IMR-90 (cell line): ENCODE measurements around the gene PAIP1. TPM values are rescaled to one million over a fixed set of nuclear protein-coding genes. Genes with fewer than 3 reads are reported as not detected.

ENCODE experiments used
- ATAC-seq: fragments of 200-7000 bp; cut with Tn5 transposase; 2 replicates; pipeline ENCODE4 v1.9.1; 2020; ENCODE audit warnings: low read depth, mild to moderate bottlenecking, moderate library complexity
- BruUV-seq: library from RNA; stranded (reverse); fragments of 400-500 nt; replicated peaks from 2 replicates; lab custom pipeline; 2021; lab: Mats Ljungman, UMichigan
- CTCF ChIA-PET: fragments of 300-600 bp; formaldehyde crosslinking; extraction: SDS; loops from one replicate; lab custom pipeline; 2021; ENCODE audit warnings: antibody characterized with exemption; lab: Yijun Ruan, JAX
- POLR2A ChIA-PET: fragments of 300-600 bp; sonication (Branson Sonifier 250); formaldehyde crosslinking; loops from one replicate; lab custom pipeline; 2022; ENCODE audit warnings: antibody characterized with exemption; ENCODE audit not compliant: unreplicated experiment; lab: Charles Lee
- DNase-seq: peaks from one replicate; pipeline ENCODE4 v3.0.0; 2013
- H2AFZ ChIP-seq: replicated peaks from 2 replicates; pipeline ENCODE3; 2013; ENCODE audit warnings: low read length, mild to moderate bottlenecking; ENCODE audit not compliant: poor library complexity
- H2AK5ac ChIP-seq: 2 replicates; pipeline ENCODE4 v1.6.1; 2013; ENCODE audit warnings: low read depth, low read length, inconsistent platforms
- H2AK9ac ChIP-seq: replicated peaks from 2 replicates; pipeline ENCODE3; 2013; ENCODE audit warnings: mild to moderate bottlenecking, low read depth, low read length, moderate library complexity; ENCODE audit not compliant: poor library complexity
- H2BK120ac ChIP-seq: 2 replicates; pipeline ENCODE4 v1.6.1; 2013; ENCODE audit warnings: low read depth, low read length, inconsistent platforms
- H2BK15ac ChIP-seq: 3 replicates; pipeline ENCODE4 v1.6.1; 2013; ENCODE audit warnings: low read depth, low read length, inconsistent platforms
- H2BK20ac ChIP-seq: 2 replicates; pipeline ENCODE4 v1.6.1; 2013; ENCODE audit warnings: low read depth, mild to moderate bottlenecking, inconsistent platforms, low read length, moderate library complexity
- H2BK5ac ChIP-seq: 2 replicates; pipeline ENCODE4 v1.6.1; 2013; ENCODE audit warnings: mild to moderate bottlenecking, low read depth, low read length, inconsistent platforms; ENCODE audit not compliant: poor library complexity, severe bottlenecking
- H3K14ac ChIP-seq: replicated peaks from 2 replicates; pipeline ENCODE4 v1.6.1; 2013; ENCODE audit warnings: low read depth, low read length, inconsistent platforms
- H3K18ac ChIP-seq: 2 replicates; pipeline ENCODE4 v1.6.1; 2013; ENCODE audit warnings: low read depth, low read length, control low read depth
- H3K23ac ChIP-seq: 2 replicates; pipeline ENCODE4 v1.6.1; 2013; ENCODE audit warnings: low read depth, low read length, inconsistent platforms
- H3K27ac ChIP-seq: 2 replicates; pipeline ENCODE4 v1.5.1; 2013; ENCODE audit warnings: mild to moderate bottlenecking, control low read depth, low read length; ENCODE audit not compliant: insufficient read depth
- H3K27me3 ChIP-seq: 2 replicates; pipeline ENCODE4 v1.6.1; 2013; ENCODE audit warnings: low read length; ENCODE audit not compliant: control insufficient read depth, insufficient read depth
- H3K36me3 ChIP-seq: 2 replicates; pipeline ENCODE4 v1.6.1; 2013; ENCODE audit warnings: low read length, mixed read lengths; ENCODE audit not compliant: control insufficient read depth, insufficient read depth
- H3K4ac ChIP-seq: 2 replicates; pipeline ENCODE4 v1.6.1; 2013; ENCODE audit warnings: low read depth, low read length, inconsistent platforms
- H3K4me1 ChIP-seq: 2 replicates; pipeline ENCODE4 v1.6.1; 2013; ENCODE audit warnings: low read length, mixed read lengths; ENCODE audit not compliant: control insufficient read depth, insufficient read depth
- H3K4me2 ChIP-seq: 2 replicates; pipeline ENCODE4 v1.6.1; 2013; ENCODE audit warnings: low read depth, mild to moderate bottlenecking, control low read depth, low read length, moderate library complexity
- H3K4me3 ChIP-seq: 2 replicates; pipeline ENCODE4 v1.5.1; 2013; ENCODE audit warnings: low read depth, mild to moderate bottlenecking, control low read depth, low read length, moderate library complexity; ENCODE audit not compliant: insufficient read depth
- H3K56ac ChIP-seq: 2 replicates; pipeline ENCODE4 v1.6.1; 2013; ENCODE audit warnings: low read length, inconsistent platforms; ENCODE audit not compliant: insufficient read depth; ENCODE audit errors: extremely low read depth
- H3K79me1 ChIP-seq, 2 experiments: 2 replicates each; pipeline ENCODE4 v1.6.1; 2013; ENCODE audit warnings: low read length in 2 of 2, inconsistent platforms in 1 of 2, low read depth in 1 of 2
- H3K9ac ChIP-seq: 2 replicates; pipeline ENCODE4 v1.6.1; 2013; ENCODE audit warnings: low read depth, low read length, control low read depth
- H3K9me1 ChIP-seq: 2 replicates; pipeline ENCODE4 v1.6.1; 2013; ENCODE audit warnings: low read length, inconsistent platforms; ENCODE audit not compliant: insufficient read depth
- H3K9me3 ChIP-seq: 2 replicates; pipeline ENCODE4 v1.6.1; 2013; ENCODE audit warnings: low read length; ENCODE audit not compliant: control insufficient read depth, insufficient read depth
- H4K20me1 ChIP-seq: 2 replicates; pipeline ENCODE4 v1.6.1; 2013; ENCODE audit warnings: low read length, inconsistent platforms; ENCODE audit not compliant: insufficient read depth
- H4K5ac ChIP-seq: 2 replicates; pipeline ENCODE4 v1.6.1; 2013; ENCODE audit warnings: mild to moderate bottlenecking, low read depth, low read length, control low read depth
- H4K8ac ChIP-seq, 2 experiments: 2 replicates each; pipeline ENCODE4 v1.6.1; 2013; ENCODE audit warnings: low read depth in 2 of 2, low read length in 2 of 2, control low read depth in 1 of 2, inconsistent platforms in 1 of 2
- H4K91ac ChIP-seq: 2 replicates; pipeline ENCODE4 v1.6.1; 2013; ENCODE audit warnings: low read depth, low read length, inconsistent platforms; ENCODE audit not compliant: insufficient read depth
- BHLHE40 ChIP-seq: fragments of 150-350 bp; IDR thresholded peaks from 2 replicates; pipeline ENCODE4 v1.6.1; 2016; ENCODE audit warnings: mild to moderate bottlenecking, low read depth, low read length
- CEBPB ChIP-seq: IDR thresholded peaks from 2 replicates; pipeline ENCODE4 v1.6.1; 2012; ENCODE audit warnings: low read depth, low read length, improper control_type of control experiment
- FOS ChIP-seq: fragments of 150-350 bp; IDR thresholded peaks from 2 replicates; pipeline ENCODE4 v1.6.1; 2016; ENCODE audit warnings: low read depth, low read length
- MAFK ChIP-seq: IDR thresholded peaks from 2 replicates; pipeline ENCODE4 v1.6.1; 2012; ENCODE audit warnings: low read depth, low read length, improper control_type of control experiment
- MXI1 ChIP-seq: IDR thresholded peaks from 2 replicates; pipeline ENCODE4 v1.6.1; 2012; ENCODE audit warnings: low read depth, mild to moderate bottlenecking, low read length, moderate library complexity, borderline replicate concordance
- RAD21 ChIP-seq: IDR thresholded peaks from 2 replicates; pipeline ENCODE4 v1.6.1; 2012; ENCODE audit warnings: low read length, improper control_type of control experiment
- SMC3 ChIP-seq: fragments of 150-350 bp; IDR thresholded peaks from 2 replicates; pipeline ENCODE4 v1.6.1; 2016; ENCODE audit warnings: low read depth, mild to moderate bottlenecking, antibody characterized with exemption, low read length, moderate library complexity
- WGBS, 2 experiments: methylation state at CpG; one replicate each; pipeline versions ENCODE4 v1.1.5 to v1.1.7; 2013; ENCODE audit warnings: missing lambda C conversion rate in 2 of 2; ENCODE audit not compliant: insufficient read length in 1 of 2; ENCODE audit errors: extremely low coverage in 2 of 2; 5-methylcytosine and 5-hydroxymethylcytosine counted together
- dilution Hi-C: fragments of 300-500 bp; cut with HindIII; formaldehyde crosslinking; loops from one replicate; pipeline ENCODE4 v1.14.3; 2018; ENCODE audit warnings: low sequenced_read_pairs; ENCODE audit not compliant: unreplicated experiment
- in situ Hi-C: fragments of 300-500 bp; cut with MboI; formaldehyde crosslinking; loops from 3 replicates; pipeline ENCODE4 v1.14.3; 2019; ENCODE audit warnings: low sequenced_read_pairs, inconsistent platforms, mixed read lengths
- intact Hi-C: fragments of 100-400 bp; cut with micrococcal nuclease; formaldehyde crosslinking; loops from 2 replicates; pipeline ENCODE4 v1.10.0; 2022
- polyA plus RNA-seq, 3 experiments: library from polyadenylated mRNA; depleted of rRNA; stranded (reverse); fragments of >200 nt; gene quantifications; 2 replicates each; pipeline ENCODE4 v1.2.3, GENCODE V29; 2012; ENCODE audit warnings: low replicate concordance in 1 of 3
- total RNA-seq: library from RNA; depleted of rRNA; stranded (reverse); fragments of >200 nt; gene quantifications from 2 replicates; pipeline ENCODE4 v1.2.3, GENCODE V29; 2012
- TF ChIP-seq, protein P1 (sequence below): fragments of 150-350 bp; IDR thresholded peaks from 2 replicates; pipeline ENCODE4 v1.6.1; 2017; ENCODE audit warnings: mild to moderate bottlenecking, antibody characterized with exemption, low read length, low read depth

The PAIP1 gene
- total and polyA plus RNA-seq, 2 of the 4 experiments (the other 2 are of a cell fraction) = 59.1 to 123 TPM

DNA sequence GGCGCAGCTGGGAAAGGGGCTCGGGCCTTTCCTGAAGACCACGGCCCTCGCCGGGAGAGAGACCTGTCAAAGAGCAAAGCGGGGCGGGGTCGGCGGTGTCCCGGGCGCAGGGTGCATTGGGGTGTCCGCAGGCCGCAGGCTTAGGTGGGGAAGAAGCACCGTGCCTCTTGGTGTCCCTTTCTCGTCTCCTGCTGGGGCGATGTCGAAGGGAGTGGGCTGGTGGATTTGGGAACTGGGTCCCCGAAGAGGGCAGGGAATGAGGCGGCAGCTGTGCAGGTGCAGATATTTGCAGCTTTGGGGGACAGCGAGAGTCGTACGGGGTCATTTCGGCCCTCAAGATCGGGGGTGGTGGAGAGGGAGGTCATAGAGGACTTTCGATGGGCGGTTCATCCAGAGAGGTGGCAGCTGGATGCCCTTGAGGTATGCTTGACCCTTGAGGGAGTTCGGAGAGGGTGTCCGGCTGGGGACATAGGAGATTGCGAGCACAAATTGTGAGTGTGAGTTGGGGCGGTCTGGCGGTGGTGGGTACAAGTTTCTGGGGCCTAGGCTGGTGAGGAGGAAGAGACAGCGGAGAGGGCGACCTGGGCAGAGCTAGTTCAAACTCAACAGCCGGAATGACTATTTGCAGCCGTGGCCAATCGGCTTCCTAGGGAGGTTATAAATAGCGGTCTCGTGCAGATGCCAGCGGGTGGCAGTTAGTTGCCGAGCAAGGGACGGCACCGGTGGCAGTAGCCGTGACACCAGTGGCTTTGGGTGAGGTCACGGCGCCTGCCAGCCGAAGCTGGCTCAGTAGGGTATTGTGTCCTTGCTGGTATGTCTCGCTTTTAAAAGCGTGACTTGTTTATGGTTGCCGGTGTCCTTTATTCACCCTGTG is 46.7 kb upstream of the PAIP1 start:
- H3K18ac ChIP-seq = peak overlapping the region; percentile 4; the same call in 1 of the 2 replicates
- H4K8ac ChIP-seq = peak overlapping the region; percentile 92 to 99
- H2AK5ac ChIP-seq = peak overlapping the region; percentile 48
- ATAC-seq = peak; percentile 58
- peak overlapping the region; percentile 91 for H3K23ac ChIP-seq
- H3K9ac ChIP-seq = peak overlapping the region; percentile 88
- H2BK5ac ChIP-seq = peak overlapping the region; percentile 42
- H3K9me3 ChIP-seq = no peaks in the 10 kb centered on the region
- peaks cover 2% of the 10 kb centered on the region; the same call in 1 of the 2 replicates for H3K9me1 ChIP-seq
- CTCF ChIA-PET = no interaction called here
- peak overlapping the region; percentile 74 for H3K14ac ChIP-seq
- H2AK9ac ChIP-seq = peak overlapping the region; percentile 92
- no peak overlapping the region for H2BK20ac ChIP-seq
- no peaks in the 10 kb centered on the region for H3K36me3 ChIP-seq
- peaks cover 2% of the 10 kb centered on the region for H3K4me1 ChIP-seq
- peak overlapping the region; percentile 67 for H3K56ac ChIP-seq
- peak; percentile 33 for DNase-seq
- WGBS, 2 experiments = 2% methylated on average over 24 of the region's 49 CpGs; no CpG with 5 or more reads in 1 of the 2 experiments
- H4K91ac ChIP-seq = peak overlapping the region; percentile 73
- H3K27me3 ChIP-seq = no peaks in the 10 kb centered on the region
- no TSS peak for BruUV-seq
- no peaks in the 10 kb centered on the region for H4K20me1 ChIP-seq
- in situ Hi-C loops (no loop called here), intact Hi-C loops (loop anchor here (1.0 kb wide), 1 partner anchor 203 kb away; no protein-coding TSS in a partner anchor), dilution Hi-C loops (no loop called here)
- H3K4me3 ChIP-seq = peak overlapping the region; percentile 73
- peak overlapping the region; percentile 16; the same call in 1 of the 3 replicates for H2BK15ac ChIP-seq
- H3K4me2 ChIP-seq = peak overlapping the region; percentile 94
- POLR2A ChIA-PET = no interaction called here
- peak overlapping the region; percentile 43 for H2BK120ac ChIP-seq
- TF ChIP-seq RAD21 = no peak
- TF ChIP-seq MAFK = no peak
- TF ChIP-seq, protein P1, sequence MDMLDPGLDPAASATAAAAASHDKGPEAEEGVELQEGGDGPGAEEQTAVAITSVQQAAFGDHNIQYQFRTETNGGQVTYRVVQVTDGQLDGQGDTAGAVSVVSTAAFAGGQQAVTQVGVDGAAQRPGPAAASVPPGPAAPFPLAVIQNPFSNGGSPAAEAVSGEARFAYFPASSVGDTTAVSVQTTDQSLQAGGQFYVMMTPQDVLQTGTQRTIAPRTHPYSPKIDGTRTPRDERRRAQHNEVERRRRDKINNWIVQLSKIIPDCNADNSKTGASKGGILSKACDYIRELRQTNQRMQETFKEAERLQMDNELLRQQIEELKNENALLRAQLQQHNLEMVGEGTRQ = no peak
- no peak for TF ChIP-seq CEBPB
- TF ChIP-seq FOS = no peak
- no peak for TF ChIP-seq MXI1
- TF ChIP-seq BHLHE40 = peak; percentile 90
- TF ChIP-seq SMC3 = no peak
- peak overlapping the region; percentile 84 for H3K4ac ChIP-seq
- peak overlapping the region; percentile 87 for H3K27ac ChIP-seq
- peak overlapping the region; percentile 72 for H4K5ac ChIP-seq
- H3K79me1 ChIP-seq = peaks cover 19 to 45% of the 10 kb centered on the region in 2 experiments
- H2AFZ ChIP-seq = peak overlapping the region; percentile 90
